ENCODE data around the gene CEPT1.
"Not testable (repeated sequence)": the region's sequence is repeated elsewhere in the genome, so short reads cannot be mapped to it uniquely, and the experiment has no call there.

The CEPT1 gene

GRCh38 chr1:111139956-111140679 is at the start of gene CEPT1, which contains the start of gene DRAM2:
Gene CEPT1, plus strand, starts transcription at chr1:111140223. Its CDS starts 7,492 bp downstream, at chr1:111147715.
Gene DRAM2, minus strand, starts transcription at chr1:111140093. Its CDS starts 8,539 bp downstream, at chr1:111131554.
- H3K9me3 ChIP-seq (ENCODE audit: control insufficient read depth in 5 of 5, low read length in 5 of 5) = no peaks in the 10 kb centered on the region
- H3K27ac ChIP-seq (ENCODE audit: low read depth, low read length) = peak within 1 kb of the TSS; percentile 94
- H3K4me3 ChIP-seq (ENCODE audit: low read depth in 1 of 5, low read length in 5 of 5) = peak within 1 kb of the TSS; percentile 83 to 98 (median 95)
- peak within 1 kb of the TSS; percentile 91 to 98 (median 97) for H3K9ac ChIP-seq (ENCODE audit: low read length in 5 of 5)
- peaks cover 4 to 17% (median 6%) of the 10 kb centered on the region in 5 donors for H3K36me3 ChIP-seq (ENCODE audit: control insufficient read depth in 5 of 5, insufficient read depth in 5 of 5, low read length in 5 of 5)
- peaks cover 0 to 54% (median 43%) of the 10 kb centered on the region in 5 donors for H3K4me1 ChIP-seq (ENCODE audit: control insufficient read depth in 5 of 5, insufficient read depth in 5 of 5, low read length in 5 of 5)
- no peaks in the 10 kb centered on the region for H3K27me3 ChIP-seq (ENCODE audit: control insufficient read depth in 5 of 5, insufficient read depth in 4 of 5, low read length in 5 of 5)

GRCh38 chr1:111095421-111095820 is 44.6 kb upstream of the CEPT1 start:
- not testable (repeated sequence) for H3K4me1 ChIP-seq (ENCODE audit: control insufficient read depth in 5 of 5, insufficient read depth in 5 of 5, low read length in 5 of 5); H3K9ac ChIP-seq (ENCODE audit: low read length in 5 of 5); H3K4me3 ChIP-seq (ENCODE audit: low read depth in 1 of 5, low read length in 5 of 5); H3K27me3 ChIP-seq (ENCODE audit: control insufficient read depth in 5 of 5, insufficient read depth in 4 of 5, low read length in 5 of 5); H3K36me3 ChIP-seq (ENCODE audit: control insufficient read depth in 5 of 5, insufficient read depth in 5 of 5, low read length in 5 of 5); H3K27ac ChIP-seq (ENCODE audit: low read depth, low read length)
- peaks cover under 1 to 29% (median 16%) of the 10 kb centered on the region in 5 donors for H3K9me3 ChIP-seq (ENCODE audit: control insufficient read depth in 5 of 5, low read length in 5 of 5)

GRCh38 chr1:111097356-111098099 is 42.5 kb upstream of the CEPT1 start:
- H3K9me3 ChIP-seq (ENCODE audit: control insufficient read depth in 5 of 5, low read length in 5 of 5) = peaks cover 3 to 35% (median 26%) of the 10 kb centered on the region in 5 donors
- no peaks in the 10 kb centered on the region for H3K4me1 ChIP-seq (ENCODE audit: control insufficient read depth in 5 of 5, insufficient read depth in 5 of 5, low read length in 5 of 5)
- no peak overlapping the region for H3K9ac ChIP-seq (ENCODE audit: low read length in 5 of 5)
- H3K27ac ChIP-seq (ENCODE audit: low read depth, low read length) = no peak overlapping the region
- no peaks in the 10 kb centered on the region for H3K36me3 ChIP-seq (ENCODE audit: control insufficient read depth in 5 of 5, insufficient read depth in 5 of 5, low read length in 5 of 5)
- no peaks in the 10 kb centered on the region for H3K27me3 ChIP-seq (ENCODE audit: control insufficient read depth in 5 of 5, insufficient read depth in 4 of 5, low read length in 5 of 5)
- peak overlapping the region in 1 of 5 donors; percentile 22 for H3K4me3 ChIP-seq (ENCODE audit: low read depth in 1 of 5, low read length in 5 of 5)

DNA sequence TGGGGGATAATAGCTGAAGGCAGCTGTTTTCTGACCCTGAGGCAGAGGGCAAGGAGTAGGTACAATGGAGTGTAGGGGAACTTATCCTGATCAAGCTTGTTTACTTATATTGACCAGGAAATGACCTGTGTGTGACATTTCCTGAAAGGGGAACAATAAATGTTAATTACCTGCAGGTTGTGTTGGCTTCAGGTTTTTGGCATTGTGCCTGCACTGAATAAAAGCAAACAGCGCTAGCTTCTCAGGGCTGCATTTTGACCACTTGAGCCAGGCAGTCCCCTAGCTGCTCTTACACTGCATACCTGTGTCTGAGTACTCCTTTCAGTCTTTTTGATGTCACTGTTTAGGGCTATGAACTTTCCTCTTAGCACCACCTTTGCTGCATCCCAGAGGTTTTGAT is 40.7 kb upstream of the CEPT1 start:
- Histone ChIP-seq H3K4me1 (ENCODE audit: control insufficient read depth in 5 of 5, insufficient read depth in 5 of 5, low read length in 5 of 5) (no peaks in the 10 kb centered on the region), H3K4me3 (ENCODE audit: low read depth in 1 of 5, low read length in 5 of 5) (no peak overlapping the region), H3K27me3 (ENCODE audit: control insufficient read depth in 5 of 5, insufficient read depth in 4 of 5, low read length in 5 of 5) (no peaks in the 10 kb centered on the region), H3K9me3 (ENCODE audit: control insufficient read depth in 5 of 5, low read length in 5 of 5) (peaks cover 3 to 35% (median 29%) of the 10 kb centered on the region in 5 donors), H3K27ac (ENCODE audit: low read depth, low read length) (no peak overlapping the region), H3K9ac (ENCODE audit: low read length in 5 of 5) (no peak overlapping the region), H3K36me3 (ENCODE audit: control insufficient read depth in 5 of 5, insufficient read depth in 5 of 5, low read length in 5 of 5) (no peaks in the 10 kb centered on the region)

GRCh38 chr1:111101854-111102642 is 38.0 kb upstream of the CEPT1 start:
- no peaks in the 10 kb centered on the region for H3K36me3 ChIP-seq (ENCODE audit: control insufficient read depth in 5 of 5, insufficient read depth in 5 of 5, low read length in 5 of 5)
- peaks cover under 1 to 29% (median 25%) of the 10 kb centered on the region in 5 donors for H3K9me3 ChIP-seq (ENCODE audit: control insufficient read depth in 5 of 5, low read length in 5 of 5)
- H3K4me1 ChIP-seq (ENCODE audit: control insufficient read depth in 5 of 5, insufficient read depth in 5 of 5, low read length in 5 of 5) = no peaks in the 10 kb centered on the region
- no peak overlapping the region for H3K4me3 ChIP-seq (ENCODE audit: low read depth in 1 of 5, low read length in 5 of 5)
- no peaks in the 10 kb centered on the region for H3K27me3 ChIP-seq (ENCODE audit: control insufficient read depth in 5 of 5, insufficient read depth in 4 of 5, low read length in 5 of 5)
- no peak overlapping the region for H3K9ac ChIP-seq (ENCODE audit: low read length in 5 of 5)
- H3K27ac ChIP-seq (ENCODE audit: low read depth, low read length) = no peak overlapping the region

GRCh38 chr1:111104981-111105380 is 35.0 kb upstream of the CEPT1 start:
- no peak overlapping the region for H3K4me3 ChIP-seq (ENCODE audit: low read depth in 1 of 5, low read length in 5 of 5)
- no peaks in the 10 kb centered on the region for H3K4me1 ChIP-seq (ENCODE audit: control insufficient read depth in 5 of 5, insufficient read depth in 5 of 5, low read length in 5 of 5)
- H3K9me3 ChIP-seq (ENCODE audit: control insufficient read depth in 5 of 5, low read length in 5 of 5) = peaks cover 3 to 19% (median 13%) of the 10 kb centered on the region in 5 donors
- no peak overlapping the region for H3K27ac ChIP-seq (ENCODE audit: low read depth, low read length)
- peaks cover 0 to 2% (median 0%) of the 10 kb centered on the region in 5 donors for H3K36me3 ChIP-seq (ENCODE audit: control insufficient read depth in 5 of 5, insufficient read depth in 5 of 5, low read length in 5 of 5)
- no peaks in the 10 kb centered on the region for H3K27me3 ChIP-seq (ENCODE audit: control insufficient read depth in 5 of 5, insufficient read depth in 4 of 5, low read length in 5 of 5)
- no peak overlapping the region for H3K9ac ChIP-seq (ENCODE audit: low read length in 5 of 5)

GRCh38 chr1:111110197-111110899 is 29.7 kb upstream of the CEPT1 start:
- no peaks in the 10 kb centered on the region for H3K4me1 ChIP-seq (ENCODE audit: control insufficient read depth in 5 of 5, insufficient read depth in 5 of 5, low read length in 5 of 5)
- H3K9ac ChIP-seq (ENCODE audit: low read length in 5 of 5) = no peak overlapping the region
- no peaks in the 10 kb centered on the region for H3K27me3 ChIP-seq (ENCODE audit: control insufficient read depth in 5 of 5, insufficient read depth in 4 of 5, low read length in 5 of 5)
- H3K27ac ChIP-seq (ENCODE audit: low read depth, low read length) = no peak overlapping the region
- peaks cover under 1 to 19% (median 6%) of the 10 kb centered on the region in 5 donors for H3K36me3 ChIP-seq (ENCODE audit: control insufficient read depth in 5 of 5, insufficient read depth in 5 of 5, low read length in 5 of 5)
- no peak overlapping the region for H3K4me3 ChIP-seq (ENCODE audit: low read depth in 1 of 5, low read length in 5 of 5)
- peaks cover 0 to 11% (median 4%) of the 10 kb centered on the region in 5 donors for H3K9me3 ChIP-seq (ENCODE audit: control insufficient read depth in 5 of 5, low read length in 5 of 5)

DNA sequence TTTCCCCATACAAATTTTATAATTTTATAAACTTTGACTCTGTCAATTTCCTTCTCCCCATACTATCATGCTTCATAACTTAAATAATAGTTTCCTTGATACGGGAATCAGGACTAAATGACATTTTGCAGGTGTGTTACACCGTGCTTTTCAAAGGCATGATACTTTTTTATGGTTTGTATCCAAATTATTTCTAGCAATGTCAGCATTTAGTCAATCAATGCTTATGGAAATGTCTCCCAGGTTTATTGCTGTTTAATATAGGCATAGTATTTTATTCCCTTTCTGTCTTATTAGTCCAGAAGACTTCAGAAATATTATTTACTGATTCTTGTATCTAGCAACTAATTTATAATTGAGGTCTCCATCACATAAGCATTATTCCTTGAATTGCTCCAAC is 23.5 kb upstream of the CEPT1 start:
- no peak overlapping the region for H3K27ac ChIP-seq (ENCODE audit: low read depth, low read length)
- no peaks in the 10 kb centered on the region for H3K4me1 ChIP-seq (ENCODE audit: control insufficient read depth in 5 of 5, insufficient read depth in 5 of 5, low read length in 5 of 5)
- no peaks in the 10 kb centered on the region for H3K9me3 ChIP-seq (ENCODE audit: control insufficient read depth in 5 of 5, low read length in 5 of 5)
- H3K4me3 ChIP-seq (ENCODE audit: low read depth in 1 of 5, low read length in 5 of 5) = no peak overlapping the region
- H3K27me3 ChIP-seq (ENCODE audit: control insufficient read depth in 5 of 5, insufficient read depth in 4 of 5, low read length in 5 of 5) = no peaks in the 10 kb centered on the region
- peaks cover 45 to 69% (median 47%) of the 10 kb centered on the region in 5 donors for H3K36me3 ChIP-seq (ENCODE audit: control insufficient read depth in 5 of 5, insufficient read depth in 5 of 5, low read length in 5 of 5)
- no peak overlapping the region for H3K9ac ChIP-seq (ENCODE audit: low read length in 5 of 5)

DNA sequence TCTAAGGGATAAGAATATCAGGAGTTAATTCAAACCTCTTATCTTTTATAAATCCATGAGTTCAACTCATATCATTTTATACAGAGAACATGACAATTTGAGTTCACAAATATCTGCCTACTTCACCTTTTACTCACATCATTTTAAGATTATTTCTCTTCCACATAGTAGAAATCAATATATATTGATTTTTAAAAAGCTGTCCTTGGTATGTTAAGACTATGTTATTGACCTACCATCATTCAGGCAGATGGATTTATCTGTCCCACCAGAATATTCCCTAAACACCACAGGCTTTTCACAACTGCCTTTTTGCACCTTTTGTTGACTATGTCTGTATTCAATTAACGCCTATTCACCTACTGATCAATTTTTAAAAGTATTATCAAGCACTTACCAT is 13.7 kb upstream of the CEPT1 start:
- peaks cover 0 to 3% (median 0%) of the 10 kb centered on the region in 5 donors for H3K4me1 ChIP-seq (ENCODE audit: control insufficient read depth in 5 of 5, insufficient read depth in 5 of 5, low read length in 5 of 5)
- H3K9me3 ChIP-seq (ENCODE audit: control insufficient read depth in 5 of 5, low read length in 5 of 5) = no peaks in the 10 kb centered on the region
- no peak overlapping the region for H3K4me3 ChIP-seq (ENCODE audit: low read depth in 1 of 5, low read length in 5 of 5)
- no peak overlapping the region for H3K27ac ChIP-seq (ENCODE audit: low read depth, low read length)
- no peaks in the 10 kb centered on the region for H3K27me3 ChIP-seq (ENCODE audit: control insufficient read depth in 5 of 5, insufficient read depth in 4 of 5, low read length in 5 of 5)
- H3K36me3 ChIP-seq (ENCODE audit: control insufficient read depth in 5 of 5, insufficient read depth in 5 of 5, low read length in 5 of 5) = peaks cover 36 to 80% (median 63%) of the 10 kb centered on the region in 5 donors
- no peak overlapping the region for H3K9ac ChIP-seq (ENCODE audit: low read length in 5 of 5)

Measured in subcutaneous abdominal adipose tissue (tissue), 5 donors.